Measurements from ENCODE around the gene THRB. TPM values are rescaled to one million over a fixed set of nuclear protein-coding genes. Genes with fewer than 3 reads are reported as not detected.
"Not testable (repeated sequence)": the region's sequence is repeated elsewhere in the genome, so short reads cannot be mapped to it uniquely, and the experiment has no call there.

The THRB gene
- total RNA-seq, 1 experiment from 2014 or later = 1.3 TPM

DNA sequence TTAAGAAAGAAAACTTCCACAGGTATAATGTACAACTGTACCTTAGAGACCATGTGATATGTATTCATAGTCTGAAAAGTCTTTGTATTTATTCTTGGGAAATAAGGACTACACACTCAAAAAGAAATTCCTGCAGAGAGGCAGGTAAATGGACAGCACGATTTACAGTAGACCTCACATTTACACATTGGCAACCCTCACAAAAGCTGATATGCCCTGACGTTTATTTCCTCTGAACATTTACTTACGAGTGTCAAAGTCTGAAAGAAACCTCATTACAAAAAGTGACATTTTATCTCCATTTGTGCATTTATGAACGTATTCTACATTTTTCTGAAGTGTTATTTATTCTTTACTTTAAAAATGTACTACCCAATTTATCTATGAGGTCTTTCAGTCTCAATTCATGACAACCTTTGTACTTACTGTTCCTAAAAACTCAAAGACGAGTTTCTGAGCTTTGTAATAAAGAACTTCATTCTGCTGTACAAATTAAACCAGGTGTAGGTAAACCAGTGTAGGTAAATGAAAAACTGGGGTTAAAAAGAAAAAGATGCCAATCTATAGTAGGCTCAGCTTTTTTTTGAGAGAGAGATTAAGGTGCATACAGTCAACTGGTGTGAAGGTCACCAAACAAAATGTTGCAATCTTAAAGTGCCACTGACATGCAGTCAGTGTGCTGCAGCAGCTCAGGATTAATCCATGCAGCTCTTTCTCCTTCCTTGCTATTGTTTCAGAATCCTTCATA is 44.3 kb downstream of the THRB start:
- no peak for DNase-seq (ENCODE audit: low read depth)

DNA sequence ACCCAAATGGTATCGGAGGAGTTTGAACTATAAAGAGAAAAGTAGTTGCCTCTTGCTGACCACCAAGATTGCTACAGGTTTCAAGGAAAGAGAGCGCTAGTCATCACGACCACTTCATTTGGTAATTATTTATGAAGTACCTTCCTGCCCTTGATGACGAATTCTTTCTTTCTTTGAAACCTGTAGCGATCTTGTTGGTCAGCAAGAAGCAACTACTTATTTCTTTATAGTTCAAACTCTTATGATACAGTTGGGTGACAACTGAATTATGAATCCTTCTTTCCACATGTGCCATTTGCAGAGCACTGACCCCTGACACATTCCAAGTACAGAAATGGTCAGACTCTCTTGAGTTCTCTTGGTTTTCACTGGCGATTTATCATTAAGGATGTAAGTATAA is 46.8 kb downstream of the THRB start:
- DNase-seq (ENCODE audit: low read depth) = no peak

DNA sequence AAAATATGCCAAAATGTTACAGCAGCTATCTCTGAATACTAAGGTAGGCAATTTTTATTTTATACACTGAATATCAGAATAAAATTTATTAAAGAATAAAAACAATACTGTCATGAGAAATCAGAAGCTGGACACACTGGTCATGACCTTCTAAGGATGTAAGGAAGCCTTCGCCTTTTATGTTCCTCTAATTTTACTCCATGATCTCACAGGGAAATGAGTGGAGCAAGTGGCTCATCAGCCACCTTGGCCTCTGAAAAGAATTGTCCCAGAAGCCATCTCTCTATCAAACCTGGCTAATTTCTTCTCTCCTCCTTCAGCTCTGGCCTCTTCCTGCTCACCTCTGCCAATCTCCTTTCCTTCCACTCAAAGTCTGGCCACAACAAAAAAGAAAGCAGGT is 48.6 kb downstream of the THRB start:
- no peak for DNase-seq (ENCODE audit: low read depth)

DNA sequence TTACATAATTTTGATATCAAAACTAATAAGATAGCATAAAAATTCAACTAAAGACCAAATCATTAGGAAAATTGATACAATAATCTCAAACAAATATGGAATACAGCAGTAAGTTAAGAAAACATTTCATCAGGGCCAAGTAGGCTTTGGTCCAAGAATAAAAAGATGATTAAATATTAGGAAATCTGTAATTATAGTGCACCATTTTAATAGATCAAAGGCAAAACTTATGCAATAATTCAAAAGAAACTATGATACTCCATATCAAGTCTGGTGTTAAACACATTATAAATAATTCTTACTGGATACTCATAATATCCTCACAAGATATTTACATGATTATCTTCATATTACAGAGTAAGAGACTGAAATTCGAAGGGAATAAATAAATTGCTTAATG is 51.2 kb downstream of the THRB start:
- no peak for DNase-seq (ENCODE audit: low read depth)

DNA sequence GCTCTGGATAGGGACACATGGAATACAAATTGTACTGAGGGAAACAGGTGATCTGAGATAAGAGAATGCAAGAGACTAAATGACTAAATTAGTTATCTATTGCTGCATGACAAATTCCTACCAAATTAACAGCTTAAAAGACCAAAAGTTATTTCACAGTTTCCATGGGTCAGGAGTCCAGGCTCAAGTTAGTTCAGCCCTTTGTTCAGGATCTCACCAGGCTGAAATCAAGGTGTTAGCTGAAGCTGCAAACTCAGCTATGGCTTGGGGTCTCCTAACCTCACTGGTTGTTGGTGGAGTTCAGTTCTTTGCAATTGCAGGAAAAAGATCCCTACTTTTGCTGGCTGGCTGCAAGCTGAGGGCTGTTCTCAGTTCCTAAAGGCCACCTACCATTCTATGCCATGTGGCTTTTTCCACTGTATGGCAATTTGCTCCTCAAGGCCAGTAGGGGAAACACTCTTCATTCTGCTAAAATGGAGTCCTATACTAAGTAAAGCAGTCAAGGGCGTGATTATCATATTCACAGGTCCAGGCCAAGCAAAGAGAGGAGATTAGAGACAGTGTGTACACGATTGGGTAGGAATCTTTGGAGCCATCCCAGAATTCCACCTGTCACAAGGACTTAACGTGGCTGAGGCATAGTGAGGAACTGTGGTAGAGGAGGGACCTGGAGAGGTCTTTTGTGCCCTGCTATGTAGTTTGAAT is 53.7 kb downstream of the THRB start:
- DNase-seq (ENCODE audit: low read depth) = no peak

DNA sequence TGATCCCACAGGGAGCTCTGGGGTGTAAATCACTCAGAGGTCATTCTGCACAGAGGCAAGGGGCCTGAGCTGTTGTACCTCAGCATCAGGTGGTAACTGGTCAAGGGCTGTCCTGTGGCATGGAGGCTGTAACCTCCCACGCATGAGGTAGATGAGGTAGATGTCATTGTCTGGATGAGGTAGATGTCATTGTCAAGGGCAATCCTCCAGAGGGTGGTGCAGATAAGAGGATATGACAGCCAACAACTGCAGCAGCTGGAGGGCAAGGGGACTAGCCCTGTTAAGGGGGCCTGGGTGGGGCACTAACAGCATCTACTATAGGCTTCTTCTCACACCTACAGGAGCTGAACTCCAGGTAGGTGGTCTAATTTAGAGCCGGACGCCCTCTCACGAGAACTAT is 55.6 kb downstream of the THRB start:
- DNase-seq (ENCODE audit: low read depth) = no peak

DNA sequence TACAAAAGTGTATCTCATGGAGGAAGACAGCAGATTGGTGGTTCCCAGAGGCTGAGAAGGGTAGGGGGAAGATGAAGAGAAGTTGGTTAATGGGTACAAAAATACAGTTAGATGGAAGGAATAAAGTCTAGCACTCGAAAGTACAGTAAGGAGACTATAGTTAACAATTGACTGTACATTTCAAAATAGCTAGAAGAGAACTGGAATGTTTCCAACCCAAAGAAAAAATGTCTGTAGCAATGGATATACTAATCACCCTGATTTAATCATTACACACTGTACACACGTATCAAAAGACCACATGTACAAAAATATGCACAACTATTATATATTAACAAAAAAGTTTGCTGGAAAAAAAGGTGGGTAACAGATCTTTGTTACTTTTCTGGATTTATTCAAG is 57.3 kb downstream of the THRB start:
- DNase-seq (ENCODE audit: low read depth) = no peak

DNA sequence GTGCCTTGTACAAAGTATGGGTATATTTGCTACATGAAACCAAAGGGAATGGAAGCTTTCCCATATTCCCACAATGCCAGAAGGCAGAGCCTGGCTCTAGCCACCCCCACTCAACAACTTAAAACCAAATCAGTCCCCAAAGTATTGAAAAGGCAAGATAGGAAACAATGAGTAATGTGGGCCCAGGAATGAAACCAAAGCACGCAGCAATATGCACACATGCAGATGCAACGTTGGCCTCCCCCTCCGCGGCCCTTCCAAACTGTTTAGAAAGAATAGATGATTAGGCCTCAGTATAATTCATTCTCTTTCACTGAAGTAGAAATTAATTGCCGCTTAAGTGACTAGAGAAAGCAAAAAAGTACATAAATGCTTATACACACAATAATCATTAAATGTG is 59.1 kb downstream of the THRB start:
- DNase-seq (ENCODE audit: low read depth) = no peak

DNA sequence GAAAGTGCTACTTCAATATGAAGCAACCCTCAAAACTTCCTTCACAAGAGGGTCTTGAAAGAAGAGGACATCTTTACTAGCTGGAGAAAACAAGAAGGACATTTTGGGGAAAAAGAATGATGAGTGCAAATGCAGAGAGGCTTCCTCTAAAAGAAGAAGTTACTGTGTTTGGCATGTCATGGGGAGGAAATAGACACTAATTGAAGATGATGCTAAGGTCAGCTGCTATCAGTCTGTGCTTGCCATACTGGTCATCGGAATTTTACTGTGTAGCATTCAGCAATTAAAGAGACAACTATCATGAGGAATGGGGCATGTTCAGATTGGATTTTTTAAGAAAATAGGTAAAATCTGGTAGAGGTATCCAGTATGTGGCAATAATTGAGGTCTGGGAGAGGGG is 60.0 kb downstream of the THRB start:
- DNase-seq (ENCODE audit: low read depth) = no peak

DNA sequence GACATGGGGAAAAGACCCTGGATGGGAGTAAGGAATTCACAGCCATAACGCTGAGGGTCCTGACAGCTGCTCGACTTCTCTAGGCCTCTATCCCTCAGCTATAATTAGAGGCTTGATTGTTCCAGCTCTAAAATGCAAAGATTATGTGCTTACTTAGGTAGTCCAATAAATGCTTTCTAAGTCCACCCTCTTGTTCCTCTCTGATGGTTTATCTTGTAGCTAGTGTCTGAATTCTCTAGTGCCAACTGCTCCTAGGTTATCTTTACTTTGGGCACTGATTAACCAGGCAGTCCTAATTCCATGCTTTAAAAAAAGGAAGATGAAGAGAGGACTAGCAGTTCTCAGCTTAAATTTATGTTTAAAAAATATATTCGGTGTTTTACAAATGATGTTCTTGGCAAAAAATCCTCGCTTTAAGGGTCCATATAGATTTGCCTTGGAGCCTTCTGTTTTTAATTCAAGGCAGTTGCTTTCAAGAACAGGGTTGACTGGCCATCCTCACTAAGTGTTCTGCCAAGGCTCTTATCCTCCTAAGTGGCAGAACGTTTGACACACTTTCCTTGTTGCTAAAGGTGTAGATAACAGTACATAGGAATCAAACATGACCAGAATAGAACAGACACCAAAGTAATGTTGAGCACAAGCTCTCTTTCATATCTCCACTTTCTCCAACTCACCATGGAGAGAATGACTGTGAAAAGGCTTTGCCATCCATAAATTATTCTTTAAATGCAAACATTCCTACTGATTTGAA is 60.6 kb downstream of the THRB start:
- no peak for DNase-seq (ENCODE audit: low read depth)

DNA sequence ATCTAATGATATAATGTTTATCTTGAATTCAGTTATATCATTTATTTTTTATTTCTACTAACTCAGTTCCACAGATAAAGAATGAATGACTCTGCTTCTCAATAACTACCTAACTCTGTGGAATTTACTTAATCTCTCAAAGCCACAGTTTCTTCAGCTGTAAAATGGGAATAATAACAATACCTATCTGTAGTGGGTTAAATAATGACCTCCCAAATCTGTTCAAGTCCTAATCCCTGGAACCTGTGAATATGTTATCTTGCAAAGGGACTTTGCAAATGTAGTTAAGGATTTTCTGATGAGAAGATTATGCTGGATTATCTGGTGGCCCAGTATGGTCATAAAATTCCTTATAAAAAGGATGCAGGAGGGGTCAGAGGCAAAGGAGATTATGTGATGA is 61.7 kb downstream of the THRB start:
- no peak for DNase-seq (ENCODE audit: low read depth)

DNA sequence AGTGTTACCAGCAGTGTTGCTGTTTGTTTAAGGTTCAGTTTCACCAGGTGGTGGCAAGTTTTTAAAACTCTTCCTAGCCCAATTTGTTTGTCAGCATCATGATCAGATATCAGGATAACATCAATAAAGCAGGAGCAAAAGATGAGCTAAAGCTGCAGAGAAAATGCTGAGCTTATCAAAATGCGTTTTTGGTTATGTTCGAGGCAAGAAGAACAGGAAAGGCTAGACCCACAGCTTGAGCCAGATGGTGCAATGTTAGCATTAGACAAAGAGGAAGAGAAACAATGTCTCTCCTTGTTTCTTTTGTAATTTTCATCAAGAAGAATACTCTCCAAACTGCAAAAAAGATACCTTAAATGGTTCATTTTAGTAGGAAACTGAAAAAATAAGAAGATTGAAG is 66.2 kb downstream of the THRB start:
- DNase-seq (ENCODE audit: low read depth) = no peak

DNA sequence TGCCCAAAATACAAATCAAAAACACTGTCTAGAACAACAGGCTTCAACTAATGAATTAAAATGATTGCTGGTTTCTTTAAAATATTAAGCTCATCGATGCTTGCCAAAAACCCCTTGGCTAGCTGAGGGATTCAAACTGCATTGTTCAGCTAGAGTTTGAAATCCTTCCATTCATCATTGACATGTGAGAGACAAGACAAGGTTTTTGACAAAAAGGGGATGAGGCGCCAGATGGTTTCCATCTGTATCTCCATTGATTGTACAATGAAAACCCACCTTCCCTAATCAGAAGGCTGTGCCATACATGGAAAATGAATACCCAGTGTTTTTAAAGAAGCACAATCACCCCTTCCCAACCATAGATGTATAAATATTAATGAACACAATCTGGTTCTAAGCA is 67.8 kb downstream of the THRB start:
- DNase-seq (ENCODE audit: low read depth) = no peak

DNA sequence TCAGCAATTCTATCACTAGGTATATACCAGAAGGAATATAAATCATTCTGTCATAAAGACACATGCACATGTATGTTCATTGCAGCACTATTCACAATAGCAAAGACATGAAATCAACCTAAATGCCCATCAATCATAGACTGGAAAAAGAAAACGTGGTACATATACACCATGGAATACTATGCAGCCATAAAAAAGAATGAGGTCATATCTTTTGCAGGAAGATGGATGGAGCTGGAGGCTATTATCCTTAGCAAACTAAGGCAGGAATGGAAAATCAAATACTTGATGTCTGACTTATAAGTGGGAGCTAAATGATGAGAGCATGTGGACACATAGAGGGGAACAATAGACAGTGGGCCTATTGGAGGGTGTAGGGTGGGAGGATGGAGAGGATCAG is 73.8 kb downstream of the THRB start:
- DNase-seq (ENCODE audit: low read depth) = not testable (repeated sequence)

DNA sequence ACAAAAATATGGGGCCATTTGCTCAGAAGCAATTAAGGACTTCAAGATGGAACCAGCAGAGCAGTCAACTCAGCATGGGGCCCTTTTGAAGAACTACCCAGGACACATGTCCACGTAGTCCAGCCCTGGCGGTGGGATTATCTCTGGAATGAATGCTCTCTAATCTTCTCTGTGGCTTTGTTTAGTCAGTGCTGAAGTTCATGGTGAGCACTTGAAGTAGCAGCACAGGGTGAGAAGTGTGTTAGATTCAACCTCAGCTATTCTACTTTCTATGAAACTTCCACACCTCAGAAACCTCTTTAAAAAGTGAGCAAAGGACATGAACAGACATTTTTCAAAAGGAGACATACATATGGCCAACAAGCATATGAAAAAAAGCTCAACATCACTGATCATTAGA is 74.4 kb downstream of the THRB start:
- no peak for DNase-seq (ENCODE audit: low read depth)

DNA sequence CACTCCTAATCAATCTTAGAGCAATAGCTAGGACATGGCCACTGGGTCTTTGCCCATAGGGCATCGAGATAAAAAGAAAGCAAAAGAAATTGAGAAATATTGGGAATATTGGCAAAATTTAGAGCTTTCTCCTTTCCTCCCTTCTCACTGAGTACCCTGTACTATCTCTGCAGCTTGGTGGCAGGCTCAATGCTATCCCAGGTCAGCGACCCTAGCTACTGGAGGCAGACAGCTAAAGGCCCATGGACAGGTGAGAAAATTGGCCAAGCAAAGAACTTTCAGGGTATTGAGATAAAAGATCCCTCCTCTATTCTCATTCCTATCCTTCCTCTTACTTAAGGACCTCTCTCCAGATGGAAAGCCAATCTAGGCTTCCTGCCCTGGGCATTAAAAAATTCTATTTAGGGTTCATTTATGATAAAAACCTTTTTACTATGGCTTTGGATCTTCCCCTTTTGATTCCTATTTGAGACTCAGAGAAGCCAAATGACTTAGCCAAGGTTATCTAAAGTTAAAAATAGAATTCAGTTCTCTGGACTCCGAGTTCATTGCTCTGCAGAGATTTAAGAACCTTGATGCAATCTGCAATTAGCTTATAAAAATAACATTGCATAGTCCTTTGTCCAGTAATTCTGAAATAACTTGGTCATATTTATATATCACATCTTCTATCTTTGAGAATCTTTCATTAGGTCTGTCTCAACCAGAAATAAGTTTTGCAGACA is 75.4 kb downstream of the THRB start:
- DNase-seq (ENCODE audit: low read depth) = no peak

DNA sequence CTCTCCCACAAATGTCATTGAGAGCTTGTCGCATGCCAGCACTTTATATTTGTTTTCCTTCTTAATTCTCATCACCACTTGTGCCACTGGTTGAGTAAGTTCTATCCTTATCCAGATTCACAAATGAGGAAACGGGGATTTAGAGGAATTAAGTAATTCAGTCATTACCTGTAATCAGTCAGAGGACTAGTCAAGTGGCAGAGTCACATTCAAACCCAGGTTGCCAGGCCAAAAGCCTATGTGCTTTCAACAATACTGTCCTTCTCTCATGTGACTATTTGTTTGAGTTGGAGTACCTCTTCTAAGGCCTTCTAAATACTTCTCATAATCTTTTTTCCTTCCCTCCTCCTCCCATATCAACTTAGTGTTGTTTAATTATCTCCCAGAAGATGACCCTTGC is 76.9 kb downstream of the THRB start:
- no peak for DNase-seq (ENCODE audit: low read depth)

DNA sequence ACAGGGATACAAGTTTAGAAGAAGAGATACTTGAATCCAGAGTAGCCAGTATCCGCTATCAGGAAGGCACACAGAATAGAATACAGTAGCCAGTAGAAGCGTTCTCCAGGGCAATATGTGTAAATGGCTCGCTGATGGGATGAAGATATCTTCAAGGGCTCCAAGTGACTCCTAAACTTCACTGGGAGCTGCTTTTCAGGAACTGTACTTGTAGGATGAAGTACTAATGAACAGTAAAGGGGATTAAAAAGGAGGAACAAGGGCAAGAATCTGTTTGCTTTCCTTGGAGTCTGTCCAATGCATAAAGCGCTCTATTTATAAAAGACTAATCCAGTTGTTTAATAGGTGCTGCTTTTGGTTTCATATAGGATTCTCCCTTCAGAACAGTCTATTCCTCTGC is 78.4 kb downstream of the THRB start:
- peak; percentile 7 for DNase-seq (ENCODE audit: low read depth)

DNA sequence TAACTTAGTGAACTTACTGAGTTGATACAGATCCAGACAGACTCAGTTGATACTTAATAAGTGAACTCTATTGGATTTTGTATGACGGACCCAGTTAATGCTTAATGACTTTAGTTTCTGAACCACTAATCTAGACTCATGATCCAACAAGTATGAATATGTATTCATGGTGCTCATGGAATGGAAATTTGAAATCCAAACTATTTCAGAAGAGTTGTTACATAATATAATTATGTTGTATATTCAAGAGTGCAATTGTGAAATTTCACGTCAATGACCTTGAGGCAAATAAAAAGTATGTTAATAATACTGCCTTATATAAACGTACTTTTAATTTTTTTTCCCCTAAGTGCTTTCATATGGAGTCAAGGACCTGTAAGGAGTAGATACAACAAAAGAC is 78.8 kb downstream of the THRB start:
- DNase-seq (ENCODE audit: low read depth) = no peak

DNA sequence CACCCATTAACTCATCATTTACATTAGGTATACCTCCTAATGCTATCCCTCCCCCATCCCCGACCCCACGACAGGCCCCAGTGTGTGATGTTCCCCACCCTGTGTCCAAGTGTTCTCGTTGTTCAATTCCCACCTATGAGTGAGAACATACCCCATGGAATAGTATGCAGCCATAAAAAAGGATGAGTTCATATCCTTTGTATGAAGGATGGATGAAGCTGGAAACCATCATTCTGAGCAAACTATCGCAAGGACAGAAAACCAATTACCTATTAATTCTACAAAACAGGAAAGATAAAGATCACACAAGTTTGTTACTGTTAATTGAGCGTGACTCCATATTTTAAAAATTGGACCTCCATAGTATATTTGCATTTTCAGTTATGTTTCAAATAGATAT is 81.0 kb downstream of the THRB start:
- DNase-seq (ENCODE audit: low read depth) = not testable (repeated sequence)

DNA sequence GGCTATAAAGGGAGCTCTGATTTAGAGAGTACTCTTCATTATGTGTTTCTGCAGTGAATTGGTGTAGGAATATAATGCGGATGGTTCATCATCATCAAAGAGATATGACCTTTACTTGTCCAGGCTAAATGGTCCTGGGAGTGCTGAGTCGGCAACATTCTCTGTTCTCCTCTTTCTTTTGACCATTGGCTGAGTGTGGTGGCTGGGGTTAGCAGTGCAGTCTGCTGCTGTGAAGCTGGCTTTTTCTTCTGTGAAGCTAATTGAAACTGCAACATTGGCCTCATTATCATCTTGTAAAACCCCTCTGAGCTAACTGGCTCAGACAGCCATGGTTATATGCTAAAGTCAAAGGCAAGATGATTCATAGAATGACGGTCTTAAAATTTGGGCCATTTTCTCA is 83.8 kb downstream of the THRB start:
- no peak for DNase-seq (ENCODE audit: low read depth)

DNA sequence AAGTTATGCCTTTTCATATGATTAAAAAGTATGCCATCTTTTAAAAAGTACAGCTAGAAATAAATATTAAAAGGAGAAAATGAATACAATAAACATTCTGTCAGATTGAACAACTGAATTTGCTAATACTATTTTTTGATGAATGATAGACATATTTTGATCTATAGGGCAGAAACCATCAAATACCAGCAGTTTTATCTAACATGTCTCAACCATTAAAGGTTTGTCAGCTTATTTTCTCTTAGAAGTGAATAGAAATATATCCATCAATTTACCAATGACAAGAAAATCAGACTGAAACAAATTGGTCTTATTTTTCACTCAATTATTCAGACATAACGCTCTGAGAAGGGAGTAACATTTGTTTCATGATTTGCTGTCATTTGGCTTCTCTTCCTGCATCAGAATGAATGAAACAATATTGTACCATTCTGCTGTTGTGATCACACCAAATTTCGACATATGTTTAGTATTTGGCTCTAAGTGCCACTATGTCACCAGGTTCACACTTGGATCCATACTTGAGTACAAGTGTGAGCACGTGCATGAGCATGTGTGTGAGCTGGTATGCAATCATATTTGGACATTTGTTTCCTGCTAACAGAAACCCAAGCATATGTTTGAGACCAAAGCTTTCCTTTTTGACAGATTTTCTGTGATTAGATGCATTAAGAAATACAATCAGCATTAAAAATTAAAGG is 86.5 kb downstream of the THRB start:
- no peak for DNase-seq (ENCODE audit: low read depth)

Data from M059J (cell line).